Measurements from ENCODE around the gene CDKAL1.
"Not testable (repeated sequence)": the region's sequence is repeated elsewhere in the genome, so short reads cannot be mapped to it uniquely, and the experiment has no call there.

The CDKAL1 gene

GRCh38 chr6:20640181-20640580, 105.9 kb downstream of the CDKAL1 start:
- DNase-seq (ENCODE audit: low read depth): no peak

GRCh38 chr6:20642441-20642840, 108.2 kb downstream of the CDKAL1 start:
- no peak for DNase-seq (ENCODE audit: low read depth)

- no peak for DNase-seq (ENCODE audit: low read depth)
Observed at GRCh38 chr6:20644667-20645370, 110.6 kb downstream of the CDKAL1 start.

- DNase-seq (ENCODE audit: low read depth): not testable (repeated sequence)
Observed at GRCh38 chr6:20645572-20645971, 111.3 kb downstream of the CDKAL1 start.

- no peak for DNase-seq (ENCODE audit: low read depth)
Observed at GRCh38 chr6:20647585-20647984, 113.3 kb downstream of the CDKAL1 start.

- DNase-seq (ENCODE audit: low read depth): not testable (repeated sequence)
Observed at GRCh38 chr6:20649696-20650470, 115.6 kb downstream of the CDKAL1 start.

- DNase-seq (ENCODE audit: low read depth): no peak
Observed at GRCh38 chr6:20652299-20653084, 118.2 kb downstream of the CDKAL1 start.

- DNase-seq (ENCODE audit: low read depth): no peak
Observed at GRCh38 chr6:20653085-20653479, 118.8 kb downstream of the CDKAL1 start.

- DNase-seq (ENCODE audit: low read depth): no peak
Observed at GRCh38 chr6:20655317-20655716, 121.1 kb downstream of the CDKAL1 start.

GRCh38 chr6:20657274-20657800, 123.1 kb downstream of the CDKAL1 start:
- DNase-seq (ENCODE audit: low read depth): no peak

- no peak for DNase-seq (ENCODE audit: low read depth)
Observed at GRCh38 chr6:20658053-20658452, 123.8 kb downstream of the CDKAL1 start.

GRCh38 chr6:20658516-20658915, 124.3 kb downstream of the CDKAL1 start:
- DNase-seq (ENCODE audit: low read depth): no peak

- no peak for DNase-seq (ENCODE audit: low read depth)
Observed at GRCh38 chr6:20660534-20660933, 126.3 kb downstream of the CDKAL1 start.

- no peak for DNase-seq (ENCODE audit: low read depth)
Observed at GRCh38 chr6:20661721-20662120, 127.5 kb downstream of the CDKAL1 start.

- no peak for DNase-seq (ENCODE audit: low read depth)
Observed at GRCh38 chr6:20664250-20664649, 130.0 kb downstream of the CDKAL1 start.

GRCh38 chr6:20665290-20665689, 131.0 kb downstream of the CDKAL1 start:
- no peak for DNase-seq (ENCODE audit: low read depth)

- no peak for DNase-seq (ENCODE audit: low read depth)
Observed at GRCh38 chr6:20669571-20670314, 135.5 kb downstream of the CDKAL1 start.

- DNase-seq (ENCODE audit: low read depth): no peak
Observed at GRCh38 chr6:20670750-20671149, 136.5 kb downstream of the CDKAL1 start.

- DNase-seq (ENCODE audit: low read depth): no peak
Observed at GRCh38 chr6:20672038-20672437, 137.8 kb downstream of the CDKAL1 start.

GRCh38 chr6:20673458-20673857, 139.2 kb downstream of the CDKAL1 start:
- DNase-seq (ENCODE audit: low read depth): no peak

GRCh38 chr6:20674664-20675063, 140.4 kb downstream of the CDKAL1 start:
- DNase-seq (ENCODE audit: low read depth): no peak
